K562 (cell line): ENCODE measurements around the gene ARAP1. TPM values are rescaled to one million over a fixed set of nuclear protein-coding genes. Genes with fewer than 3 reads are reported as not detected.

Source experiments
- GTF2A2 ChIP-seq: IDR thresholded peaks from 2 replicates; pipeline ENCODE4 v1.6.1; 2016; ENCODE audit warnings: mild to moderate bottlenecking, missing genetic modification characterization, missing compliant biosample characterization
- SREBF2 ChIP-seq: sonication (generic); formaldehyde crosslinking; IDR thresholded peaks from 2 replicates; pipeline ENCODE4 v1.4.0; 2020; ENCODE audit warnings: mild to moderate bottlenecking, missing genetic modification reagents
- STAG1 ChIP-seq: sonication (generic); formaldehyde crosslinking; IDR thresholded peaks from 2 replicates; pipeline ENCODE4 v1.5.0; 2020; ENCODE audit warnings: missing genetic modification reagents, borderline replicate concordance
- TAF1 ChIP-seq: IDR thresholded peaks from 2 replicates; pipeline ENCODE4 v1.6.1; 2011; ENCODE audit warnings: mild to moderate bottlenecking, low read length, moderate library complexity; ENCODE audit not compliant: insufficient read depth, control insufficient read depth, severe bottlenecking; ENCODE audit errors: extremely low read depth
- ZBTB1 ChIP-seq: sonication (generic); formaldehyde crosslinking; IDR thresholded peaks from 2 replicates; pipeline ENCODE4 v1.8.1; 2023; ENCODE audit warnings: missing genetic modification reagents, low read depth, mild to moderate bottlenecking, borderline replicate concordance
- ZNF212 ChIP-seq: fragments of 450-650 bp; formaldehyde crosslinking; IDR thresholded peaks from 2 replicates; pipeline ENCODE4 v1.4.0; 2020; ENCODE audit warnings: mild to moderate bottlenecking
- polyA plus RNA-seq, 8 experiments: library from polyadenylated mRNA; depleted of rRNA in 4 of 8; stranded (reverse) in 5 of 8; unstranded in 3 of 8; fragments of >200 nt; fragmentation: Nextera tagmentation in 2 of 8; fragmentation: Illumina TruSeq in 1 of 8; extraction: Ambion mirVana in 2 of 8; extraction: Trizol in 1 of 8; gene quantifications; 2 replicates each; pipeline versions ENCODE4 v1.2.1 to v1.2.3, GENCODE V29; 2011 to 2014; ENCODE audit warnings: inconsistent platforms in 1 of 8, missing spikeins in 1 of 8
- total RNA-seq, 7 experiments: library from RNA; depleted of rRNA in 6 of 7; stranded (reverse); fragments of >200 nt in 6 of 7; fragmentation: Illumina TruSeq in 2 of 7; extraction: Trizol in 2 of 7; gene quantifications; 2 replicates each; pipeline versions ENCODE4 v1.2.1 to v1.2.3, GENCODE V29; 2011 to 2021; ENCODE audit warnings: low replicate concordance in 1 of 7
- TF ChIP-seq, protein P1 (sequence below): fragments of 250-450 bp; sonication (Bioruptor Pico); IDR thresholded peaks from 2 replicates; pipeline ENCODE4 v1.8.0; 2021; ENCODE audit warnings: moderate library complexity, mild to moderate bottlenecking, inconsistent platforms
- TF ChIP-seq, protein P2 (sequence below), 2 experiments: IDR thresholded peaks; 2 replicates each; pipeline ENCODE4 v1.6.1; 2012; ENCODE audit warnings: improper control_type of control experiment in 2 of 2, low read depth in 2 of 2, low read length in 2 of 2, borderline replicate concordance in 1 of 2
- TF ChIP-seq, protein P3 (sequence below): sonication (generic); formaldehyde crosslinking; IDR thresholded peaks from 2 replicates; pipeline ENCODE4 v1.8.0; 2022; ENCODE audit warnings: missing genetic modification reagents, mild to moderate bottlenecking, borderline replicate concordance
- TF ChIP-seq, protein P4 (sequence below): fragments of 450-650 bp; formaldehyde crosslinking; IDR thresholded peaks from 2 replicates; pipeline ENCODE4 v1.4.0; 2020; ENCODE audit warnings: mild to moderate bottlenecking, moderate library complexity
- TF ChIP-seq, protein P5 (sequence below): fragments of 250-450 bp; sonication (Bioruptor Pico); IDR thresholded peaks from 2 replicates; pipeline ENCODE4 v1.8.0; 2021; ENCODE audit warnings: moderate library complexity, mild to moderate bottlenecking, inconsistent platforms
- TF ChIP-seq, protein P6 (sequence below): fragments of 250-450 bp; sonication (Bioruptor Pico); IDR thresholded peaks from 2 replicates; pipeline ENCODE4 v1.5.0; 2021; ENCODE audit warnings: mild to moderate bottlenecking, moderate library complexity

ARAP1 gene
- total and polyA plus RNA-seq, 9 of the 15 experiments (the other 6 are each of a cell fraction or from before 2014, with no cell fraction given), result 0.23 to 67.0 (median 24.6) TPM

DNA sequence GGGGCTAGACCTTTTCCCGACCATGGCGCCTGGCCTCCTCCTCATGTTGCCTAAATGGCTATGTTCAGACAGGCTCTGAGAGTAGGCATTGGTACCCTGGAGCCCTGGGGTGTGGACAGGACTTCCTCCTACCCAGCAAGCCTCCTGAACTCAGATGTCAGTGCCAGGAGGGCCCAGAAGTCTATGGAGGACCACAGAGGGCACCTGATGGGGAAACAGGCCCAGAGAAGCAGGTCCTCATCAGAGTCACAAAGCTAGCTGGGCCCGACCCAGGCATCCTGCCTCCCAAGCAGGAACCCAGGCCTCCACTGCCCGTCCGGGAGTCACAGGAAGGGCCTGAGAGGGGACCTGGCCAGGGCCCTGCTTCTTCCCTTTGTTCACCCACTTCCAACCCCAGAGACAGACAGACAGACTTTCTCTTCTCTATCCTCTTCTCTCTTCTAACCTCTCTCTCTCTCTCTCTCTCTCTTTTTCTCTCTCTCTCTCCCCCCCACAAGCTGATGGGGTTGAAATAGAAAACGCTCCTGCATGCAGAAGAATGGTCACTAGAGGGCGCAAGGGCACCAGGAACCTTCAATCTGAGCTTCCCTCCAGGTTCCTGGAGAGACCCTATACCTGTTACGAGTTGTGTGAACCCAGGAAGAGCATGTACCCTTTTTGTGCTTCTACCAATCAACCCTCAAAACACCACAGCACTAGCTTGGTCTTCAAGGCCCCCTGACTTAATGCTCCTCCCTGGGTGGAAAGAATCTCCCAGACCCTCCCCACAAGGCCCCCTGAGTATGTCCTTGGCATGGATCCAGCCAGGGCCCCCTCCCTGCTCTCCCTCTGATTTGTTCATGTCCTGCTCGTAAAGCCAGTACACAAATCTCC, 27.1 kb downstream of the ARAP1 start (continued):
- TF ChIP-seq, protein P1, sequence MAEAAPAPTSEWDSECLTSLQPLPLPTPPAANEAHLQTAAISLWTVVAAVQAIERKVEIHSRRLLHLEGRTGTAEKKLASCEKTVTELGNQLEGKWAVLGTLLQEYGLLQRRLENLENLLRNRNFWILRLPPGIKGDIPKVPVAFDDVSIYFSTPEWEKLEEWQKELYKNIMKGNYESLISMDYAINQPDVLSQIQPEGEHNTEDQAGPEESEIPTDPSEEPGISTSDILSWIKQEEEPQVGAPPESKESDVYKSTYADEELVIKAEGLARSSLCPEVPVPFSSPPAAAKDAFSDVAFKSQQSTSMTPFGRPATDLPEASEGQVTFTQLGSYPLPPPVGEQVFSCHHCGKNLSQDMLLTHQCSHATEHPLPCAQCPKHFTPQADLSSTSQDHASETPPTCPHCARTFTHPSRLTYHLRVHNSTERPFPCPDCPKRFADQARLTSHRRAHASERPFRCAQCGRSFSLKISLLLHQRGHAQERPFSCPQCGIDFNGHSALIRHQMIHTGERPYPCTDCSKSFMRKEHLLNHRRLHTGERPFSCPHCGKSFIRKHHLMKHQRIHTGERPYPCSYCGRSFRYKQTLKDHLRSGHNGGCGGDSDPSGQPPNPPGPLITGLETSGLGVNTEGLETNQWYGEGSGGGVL, result no peak
- no peak for TF ChIP-seq GTF2A2 (tag)
- TF ChIP-seq, protein P2, sequence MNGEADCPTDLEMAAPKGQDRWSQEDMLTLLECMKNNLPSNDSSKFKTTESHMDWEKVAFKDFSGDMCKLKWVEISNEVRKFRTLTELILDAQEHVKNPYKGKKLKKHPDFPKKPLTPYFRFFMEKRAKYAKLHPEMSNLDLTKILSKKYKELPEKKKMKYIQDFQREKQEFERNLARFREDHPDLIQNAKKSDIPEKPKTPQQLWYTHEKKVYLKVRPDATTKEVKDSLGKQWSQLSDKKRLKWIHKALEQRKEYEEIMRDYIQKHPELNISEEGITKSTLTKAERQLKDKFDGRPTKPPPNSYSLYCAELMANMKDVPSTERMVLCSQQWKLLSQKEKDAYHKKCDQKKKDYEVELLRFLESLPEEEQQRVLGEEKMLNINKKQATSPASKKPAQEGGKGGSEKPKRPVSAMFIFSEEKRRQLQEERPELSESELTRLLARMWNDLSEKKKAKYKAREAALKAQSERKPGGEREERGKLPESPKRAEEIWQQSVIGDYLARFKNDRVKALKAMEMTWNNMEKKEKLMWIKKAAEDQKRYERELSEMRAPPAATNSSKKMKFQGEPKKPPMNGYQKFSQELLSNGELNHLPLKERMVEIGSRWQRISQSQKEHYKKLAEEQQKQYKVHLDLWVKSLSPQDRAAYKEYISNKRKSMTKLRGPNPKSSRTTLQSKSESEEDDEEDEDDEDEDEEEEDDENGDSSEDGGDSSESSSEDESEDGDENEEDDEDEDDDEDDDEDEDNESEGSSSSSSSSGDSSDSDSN (IDR thresholded peaks at IDR 0.05; ENCODE audit: borderline replicate concordance in 1 of 2, low read depth in 2 of 2, low read length in 2 of 2), result no peak
- TF ChIP-seq, protein P3, sequence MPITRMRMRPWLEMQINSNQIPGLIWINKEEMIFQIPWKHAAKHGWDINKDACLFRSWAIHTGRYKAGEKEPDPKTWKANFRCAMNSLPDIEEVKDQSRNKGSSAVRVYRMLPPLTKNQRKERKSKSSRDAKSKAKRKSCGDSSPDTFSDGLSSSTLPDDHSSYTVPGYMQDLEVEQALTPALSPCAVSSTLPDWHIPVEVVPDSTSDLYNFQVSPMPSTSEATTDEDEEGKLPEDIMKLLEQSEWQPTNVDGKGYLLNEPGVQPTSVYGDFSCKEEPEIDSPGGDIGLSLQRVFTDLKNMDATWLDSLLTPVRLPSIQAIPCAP (CRISPR knock-in tag), result no peak
- TF ChIP-seq, protein P4, sequence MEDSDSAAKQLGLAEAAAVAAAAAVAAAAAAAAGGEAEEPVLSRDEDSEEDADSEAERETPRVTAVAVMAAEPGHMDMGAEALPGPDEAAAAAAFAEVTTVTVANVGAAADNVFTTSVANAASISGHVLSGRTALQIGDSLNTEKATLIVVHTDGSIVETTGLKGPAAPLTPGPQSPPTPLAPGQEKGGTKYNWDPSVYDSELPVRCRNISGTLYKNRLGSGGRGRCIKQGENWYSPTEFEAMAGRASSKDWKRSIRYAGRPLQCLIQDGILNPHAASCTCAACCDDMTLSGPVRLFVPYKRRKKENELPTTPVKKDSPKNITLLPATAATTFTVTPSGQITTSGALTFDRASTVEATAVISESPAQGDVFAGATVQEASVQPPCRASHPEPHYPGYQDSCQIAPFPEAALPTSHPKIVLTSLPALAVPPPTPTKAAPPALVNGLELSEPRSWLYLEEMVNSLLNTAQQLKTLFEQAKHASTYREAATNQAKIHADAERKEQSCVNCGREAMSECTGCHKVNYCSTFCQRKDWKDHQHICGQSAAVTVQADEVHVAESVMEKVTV, result peak; percentile 85
- peak; percentile 47; the same call in 1 of the 2 replicates for TF ChIP-seq STAG1
- no peak for TF ChIP-seq ZBTB1
- TF ChIP-seq, protein P5, sequence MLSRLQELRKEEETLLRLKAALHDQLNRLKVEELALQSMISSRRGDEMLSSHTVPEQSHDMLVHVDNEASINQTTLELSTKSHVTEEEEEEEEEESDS (CRISPR knock-in tag), result no peak
- TF ChIP-seq SREBF2 (CRISPR knock-in tag), result no peak
- TF ChIP-seq TAF1, result no peak
- no peak for TF ChIP-seq ZNF212
- TF ChIP-seq, protein P6, sequence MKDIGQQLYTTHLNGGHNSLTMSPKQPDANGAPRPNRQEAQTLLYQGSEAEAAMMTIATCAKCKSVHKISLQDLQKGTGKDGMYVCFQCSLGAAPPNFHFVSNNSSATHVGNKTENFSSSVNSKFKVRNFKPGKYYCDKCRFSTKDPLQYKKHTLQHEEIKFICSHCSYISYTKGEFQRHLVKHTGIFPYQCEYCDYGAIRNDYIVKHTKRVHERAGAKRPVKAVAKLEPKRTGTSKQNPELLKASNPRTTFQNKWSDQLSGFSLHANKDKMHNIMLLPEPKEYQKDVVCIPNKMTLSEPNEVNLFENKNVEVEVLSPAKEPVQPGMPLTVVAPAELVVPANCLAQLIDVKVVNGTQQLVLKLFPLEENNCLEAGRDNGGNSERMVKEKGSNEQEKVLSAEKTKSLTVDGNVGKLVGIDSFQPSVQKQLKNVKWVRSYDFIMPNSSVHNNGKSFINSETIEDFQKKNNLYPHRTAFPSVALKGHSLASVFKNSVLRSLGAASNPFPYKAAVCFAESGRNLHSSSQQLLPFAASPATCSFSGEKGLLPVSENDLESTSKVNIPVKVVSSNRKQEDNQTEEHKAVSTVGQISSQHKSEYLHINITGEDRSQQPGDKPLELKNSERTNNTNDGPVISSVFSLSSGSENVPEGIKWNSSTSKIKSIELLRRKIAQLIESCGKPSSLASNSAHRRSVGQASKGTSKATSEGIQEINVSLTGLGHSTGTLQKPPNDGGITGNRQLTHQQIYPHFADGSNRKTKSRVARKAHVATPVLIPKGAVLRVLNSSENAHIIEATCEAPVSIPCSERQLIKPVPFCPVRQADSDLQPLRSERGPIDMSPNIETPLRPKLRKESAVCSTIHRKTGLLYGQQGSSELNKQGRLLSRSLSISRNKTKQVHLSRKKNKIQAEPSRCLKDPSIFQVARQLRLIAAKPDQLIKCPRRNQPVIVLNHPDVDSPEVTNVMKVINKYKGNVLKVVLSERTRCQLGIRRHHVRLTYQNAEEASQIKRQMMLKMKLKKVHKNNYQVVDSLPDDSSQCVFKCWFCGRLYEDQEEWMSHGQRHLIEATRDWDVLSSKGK (CRISPR knock-in tag), result no peak
